Right renal pelvis (tissue), 4 donors: Measurements from ENCODE around the gene GAPDHS. TPM values are rescaled to one million over a fixed set of nuclear protein-coding genes. Genes with fewer than 3 reads are reported as not detected.

Experiments
- DNase-seq, 4 donors: peaks; one replicate each; pipeline ENCODE4 v3.0.0-alpha.2; 2013; ENCODE audit warnings: low read depth in 4 of 4, low spot score in 3 of 4, missing footprints in 1 of 4
- polyA plus RNA-seq, 4 donors: library from polyadenylated mRNA; unstranded; fragments of 120-200 nt; gene quantifications; one replicate each; pipeline ENCODE4 v1.2.1, GENCODE V29; 2013; ENCODE audit not compliant: insufficient read length in 4 of 4

The GAPDHS gene
- polyA plus RNA-seq, 4 donors = not detected

DNA sequence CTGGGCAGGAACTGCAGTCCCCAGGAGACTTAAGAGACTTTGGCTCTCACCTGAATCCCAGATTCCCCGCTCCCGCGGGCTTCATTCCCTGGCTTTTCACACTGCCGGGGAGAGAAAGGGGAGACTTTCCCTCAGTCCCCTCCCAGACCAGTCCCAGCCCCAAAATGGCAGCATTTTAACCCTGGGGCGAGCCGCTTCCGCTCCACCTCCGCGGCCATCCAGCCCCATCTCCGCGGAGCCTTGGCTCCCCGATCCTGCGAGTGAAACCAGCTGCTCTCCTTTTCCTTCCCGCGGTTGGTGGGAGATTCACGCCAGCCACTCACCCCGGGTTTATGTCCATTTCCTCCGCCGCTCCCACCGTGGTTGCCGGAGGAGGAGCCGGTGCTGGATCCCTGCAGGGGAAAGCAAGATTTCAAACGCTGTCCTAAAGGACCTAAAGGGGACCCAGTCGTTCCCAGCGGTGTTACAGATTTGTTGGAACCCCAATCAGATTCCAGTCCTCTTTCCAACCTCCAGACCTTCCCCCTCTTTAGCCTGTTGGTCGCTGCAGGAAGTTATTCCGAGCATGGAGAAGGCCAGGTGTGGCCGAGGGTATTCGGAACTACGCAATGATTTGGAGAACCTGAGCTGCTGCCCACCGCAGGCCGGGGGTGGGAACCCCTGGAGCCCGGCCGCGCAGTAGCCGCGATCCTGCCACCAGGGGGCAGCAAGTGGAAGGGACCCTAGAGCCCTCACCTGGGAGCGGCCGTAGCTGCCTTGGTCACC, 23.2 kb upstream of the GAPDHS start:
- peak; percentile 75 to 84 (median 82) for DNase-seq

DNA sequence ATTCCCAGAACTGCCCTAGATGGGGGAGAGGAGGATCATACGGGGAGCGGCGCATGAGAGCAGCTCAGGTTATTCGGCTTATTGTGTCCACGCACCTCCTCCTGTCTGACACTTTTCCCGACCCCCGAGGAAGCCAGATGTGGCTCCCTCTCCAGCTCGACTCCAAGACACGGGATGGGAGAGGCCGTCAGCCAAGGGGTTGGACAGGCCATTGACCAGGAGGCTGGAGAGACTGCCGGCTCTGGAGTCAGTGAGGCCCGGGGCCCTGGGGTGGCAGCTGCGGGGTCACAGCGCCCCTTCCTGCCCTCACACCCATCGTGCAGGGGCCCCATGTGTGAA, 22.7 kb upstream of the GAPDHS start:
- DNase-seq = no peak

- no peak for DNase-seq
Measured at GRCh38 chr19:35511337-35511736, 21.9 kb upstream of the GAPDHS start.

- DNase-seq = no peak
Measured at GRCh38 chr19:35512831-35513627, 20.2 kb upstream of the GAPDHS start.

DNA sequence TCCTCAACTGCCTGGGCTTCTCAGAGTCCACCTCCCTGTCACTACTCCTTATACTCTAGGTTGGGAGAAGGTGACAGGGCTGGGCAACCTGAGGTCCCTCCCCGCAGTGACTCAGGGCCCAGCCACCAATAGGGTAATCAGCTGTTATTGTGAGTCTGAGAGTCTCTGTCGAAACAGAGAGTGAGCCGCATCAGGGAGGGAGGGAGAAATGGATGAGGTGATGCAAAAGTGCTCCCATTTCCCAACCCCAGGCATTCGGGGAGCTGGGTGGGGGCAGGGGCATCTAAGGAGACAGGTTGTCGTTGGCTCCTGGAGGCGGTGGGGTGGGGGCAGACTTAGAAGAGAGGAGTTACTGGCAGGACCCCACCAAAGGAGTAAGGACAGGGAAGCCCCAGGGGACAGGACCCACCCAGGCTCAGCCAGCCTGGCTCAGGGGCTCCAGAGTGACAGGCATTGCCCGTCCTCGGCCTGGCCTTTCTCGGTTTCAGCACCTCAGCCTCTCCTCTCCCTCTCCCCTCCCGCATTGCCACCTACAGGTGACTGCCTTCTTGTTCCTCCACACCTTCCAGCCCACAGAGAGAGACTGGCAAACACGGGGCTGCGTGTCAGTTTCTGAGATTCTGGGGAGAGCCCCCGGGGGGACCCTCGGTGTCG, 19.5 kb upstream of the GAPDHS start, which contains the start of gene DMKN:
DMKN (minus strand) TSS at position 22 of the 654 bp plus-strand sequence. CDS start 174 bp downstream, outside the sequence.
- no peak for DNase-seq

DNA sequence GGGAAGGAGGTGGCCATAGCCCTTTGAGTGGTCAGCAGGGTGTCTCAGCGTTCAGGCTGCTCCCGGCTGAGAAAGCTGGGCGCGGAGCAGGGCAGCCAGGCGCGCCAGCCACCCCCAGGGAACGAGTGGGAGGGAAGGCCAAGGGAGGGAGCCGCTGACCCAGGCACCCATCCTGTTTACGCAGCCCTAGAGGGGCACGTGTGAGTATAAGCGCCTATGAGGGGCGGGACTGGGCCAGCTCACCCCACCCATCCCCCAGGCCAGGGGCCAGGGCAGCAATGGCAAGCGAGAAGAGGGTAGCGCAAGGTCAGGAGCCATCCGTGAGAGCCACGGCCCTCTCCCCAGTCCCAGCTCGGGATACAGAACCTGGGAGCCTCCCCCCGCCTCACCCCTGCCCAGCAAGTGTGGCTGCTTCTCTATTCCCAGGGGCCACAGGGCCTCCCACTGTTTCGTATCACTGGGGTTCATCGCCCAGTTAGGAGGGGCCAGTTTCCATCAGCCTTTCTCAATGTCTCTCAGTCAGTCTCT, 18.9 kb upstream of the GAPDHS start:
- no peak for DNase-seq

DNA sequence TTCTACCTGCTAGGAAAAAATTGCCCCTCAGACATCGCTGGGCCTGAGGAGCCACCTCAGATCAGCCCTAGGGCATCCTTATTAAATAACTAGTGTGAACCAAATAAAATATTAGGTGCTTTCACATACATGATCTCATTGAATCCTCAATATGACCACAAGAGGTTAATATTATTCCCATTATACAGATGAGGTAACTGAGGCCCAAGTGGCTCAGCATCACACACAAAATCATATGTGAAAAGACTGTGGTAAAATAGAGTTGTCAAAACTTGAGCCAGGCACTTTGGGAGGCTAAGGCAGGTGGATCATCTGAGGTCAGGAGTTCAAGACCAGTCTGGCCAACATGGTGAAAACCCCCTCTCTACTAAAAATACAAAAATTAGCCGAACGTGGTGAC, 16.9 kb upstream of the GAPDHS start:
- no peak for DNase-seq

DNA sequence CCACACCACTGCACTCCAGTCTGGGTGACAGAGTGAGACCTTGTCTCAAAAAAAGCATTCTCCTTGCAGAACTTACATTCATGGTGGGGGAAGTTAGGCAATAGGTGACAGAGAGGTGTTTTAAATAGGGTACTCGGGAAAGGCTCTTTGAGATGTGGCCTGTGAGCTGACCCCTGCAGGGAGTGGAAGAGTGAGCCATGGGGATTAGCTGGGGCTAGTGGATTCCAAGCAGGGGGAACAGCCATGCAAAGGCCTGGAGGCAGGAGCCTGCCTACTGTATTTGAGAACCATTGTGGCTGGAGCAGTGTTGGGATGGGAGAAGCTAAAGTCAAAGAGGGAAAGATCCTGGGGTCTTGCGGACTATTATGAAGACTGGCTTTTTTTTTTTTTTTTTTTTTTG, 15.9 kb upstream of the GAPDHS start:
- no peak for DNase-seq

- DNase-seq = no peak
Measured at GRCh38 chr19:35518313-35518712, 14.9 kb upstream of the GAPDHS start.

- DNase-seq = no peak
Measured at GRCh38 chr19:35519291-35519690, 14.0 kb upstream of the GAPDHS start.

GRCh38 chr19:35521124-35521743, 12.0 kb upstream of the GAPDHS start:
- DNase-seq = no peak

- DNase-seq = no peak
Measured at GRCh38 chr19:35522745-35523327, 10.4 kb upstream of the GAPDHS start.

GRCh38 chr19:35524181-35524837, 8.9 kb upstream of the GAPDHS start:
- DNase-seq = no peak

DNA sequence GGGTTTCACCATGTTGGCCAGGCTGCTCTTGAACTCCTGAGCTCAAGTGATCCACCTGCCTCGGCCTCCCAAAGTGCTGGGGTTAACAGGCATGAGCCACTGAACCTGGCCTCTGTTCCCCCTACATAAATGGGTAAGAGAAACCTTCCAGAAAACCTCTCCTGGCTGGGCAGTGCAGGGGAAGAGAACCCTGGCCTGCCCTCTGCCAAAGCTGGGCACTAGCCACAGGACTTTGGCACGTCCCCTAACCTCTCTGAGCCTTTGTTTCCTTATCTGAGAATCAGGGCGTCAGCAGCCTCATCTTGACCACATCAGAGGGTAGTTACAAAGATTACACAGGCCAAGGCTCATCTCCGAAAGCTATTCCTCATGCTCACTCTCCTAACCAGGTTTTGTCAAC, 7.4 kb upstream of the GAPDHS start:
- no peak for DNase-seq

- no peak for DNase-seq
Measured at GRCh38 chr19:35528218-35529038, 4.8 kb upstream of the GAPDHS start, which contains the start of gene SBSN. Gene SBSN, minus strand, starts transcription at chr19:35528311. Its CDS starts 30 bp downstream, at chr19:35528281.

- no peak for DNase-seq
Measured at GRCh38 chr19:35529241-35530218, 3.7 kb upstream of the GAPDHS start.

- no peak for DNase-seq
Measured at GRCh38 chr19:35531291-35531690, 2.0 kb upstream of the GAPDHS start.
